Measurements from ENCODE around the gene SYNE3. TPM values are rescaled to one million over a fixed set of nuclear protein-coding genes. Genes with fewer than 3 reads are reported as not detected.
A peak's percentile ranks its signal among the peaks of the same experiment; 100 is the strongest.

SYNE3 gene
- total RNA-seq, 4 donors from 2014 or later = 14.4 to 18.7 (median 16.6) TPM

- Histone ChIP-seq H3K4me3 (no peak overlapping the region), H3K36me3 (no peaks in the 10 kb centered on the region), H3K4me1 (peaks cover 35 to 87% (median 77%) of the 10 kb centered on the region in 4 donors), H3K27me3 (peaks cover 0 to 10% (median 1%) of the 10 kb centered on the region in 4 donors), H3K9me3 (no peaks in the 10 kb centered on the region), H3K27ac (replicated peaks in 1 of 4) (peak overlapping the region; percentile 62 to 73 (median 68))
- WGBS = 93% methylated on average over 3 of the region's 9 CpGs
- DNase-seq (ENCODE audit: extremely low spot score) = no peak
- intact Hi-C loops (cut with DNase I) = no loop called here
- TF ChIP-seq POLR2AphosphoS5 (IDR thresholded peaks at IDR 0.05) (no peak), CTCF (IDR thresholded peaks at IDR 0.05) (no peak), EP300 (IDR thresholded peaks at IDR 0.05) (no peak), POLR2A (IDR thresholded peaks at IDR 0.05; ENCODE audit: low read depth) (no peak)
These were observed 35.6 kb downstream of the SYNE3 start for GRCh38 chr14:95480887-95481226.

GRCh38 chr14:95480109-95480886 is 36.2 kb downstream of the SYNE3 start:
- TF ChIP-seq CTCF (IDR thresholded peaks at IDR 0.05) = no peak
- no peak for TF ChIP-seq EP300 (IDR thresholded peaks at IDR 0.05)
- TF ChIP-seq POLR2AphosphoS5 (IDR thresholded peaks at IDR 0.05) = peak in 1 of 2 donors; percentile 40
- TF ChIP-seq POLR2A (IDR thresholded peaks at IDR 0.05; ENCODE audit: low read depth) = no peak
- Histone ChIP-seq H3K27me3 (peaks cover 0 to 6% (median 1%) of the 10 kb centered on the region in 4 donors), H3K36me3 (peaks cover 1 to 5% (median 4%) of the 10 kb centered on the region in 4 donors), H3K27ac (replicated peaks in 1 of 4) (peak overlapping the region; percentile 62 to 73 (median 68)), H3K4me3 (no peak overlapping the region), H3K4me1 (peaks cover 35 to 81% (median 72%) of the 10 kb centered on the region in 4 donors), H3K9me3 (no peaks in the 10 kb centered on the region)
- intact Hi-C loops (cut with DNase I) = no loop called here
- 75% methylated on average over 11 of the region's 11 CpGs for WGBS
- DNase-seq (ENCODE audit: extremely low spot score) = no peak

- 97% methylated on average over 4 of the region's 4 CpGs for WGBS
These were observed 37.0 kb downstream of the SYNE3 start for GRCh38 chr14:95479494-95479893.

GRCh38 chr14:95478818-95479217 is 37.6 kb downstream of the SYNE3 start:
- Histone ChIP-seq H3K27me3 (peaks cover 0 to 12% (median 1%) of the 10 kb centered on the region in 4 donors), H3K4me3 (no peak overlapping the region), H3K9me3 (no peaks in the 10 kb centered on the region), H3K4me1 (peaks cover 28 to 67% (median 60%) of the 10 kb centered on the region in 4 donors), H3K36me3 (peaks cover 9 to 20% (median 17%) of the 10 kb centered on the region in 4 donors), H3K27ac (replicated peaks in 1 of 4) (peak overlapping the region in 1 of 4 donors; percentile 34)
- WGBS = 94% methylated on average over 3 of the region's 4 CpGs
- TF ChIP-seq POLR2A (IDR thresholded peaks at IDR 0.05; ENCODE audit: low read depth) (no peak), CTCF (IDR thresholded peaks at IDR 0.05) (no peak), POLR2AphosphoS5 (IDR thresholded peaks at IDR 0.05) (no peak), EP300 (IDR thresholded peaks at IDR 0.05) (no peak)
- no peak for DNase-seq (ENCODE audit: extremely low spot score)
- intact Hi-C loops (cut with DNase I) = no loop called here

More at GRCh38 chr14:95479494-95479893, 37.0 kb downstream of the SYNE3 start:
- H3K9me3 ChIP-seq = no peaks in the 10 kb centered on the region
- H3K4me1 ChIP-seq = peaks cover 35 to 73% (median 66%) of the 10 kb centered on the region in 4 donors
- intact Hi-C loops (cut with DNase I) = no loop called here
- TF ChIP-seq EP300 (IDR thresholded peaks at IDR 0.05) (no peak), CTCF (IDR thresholded peaks at IDR 0.05) (no peak), POLR2AphosphoS5 (IDR thresholded peaks at IDR 0.05) (no peak), POLR2A (IDR thresholded peaks at IDR 0.05; ENCODE audit: low read depth) (no peak)
- H3K27ac ChIP-seq (replicated peaks in 1 of 4) = peak overlapping the region in 3 of 4 donors; percentile 25 to 37 (median 33)
- peaks cover 0 to 6% (median 1%) of the 10 kb centered on the region in 4 donors for H3K27me3 ChIP-seq
- H3K4me3 ChIP-seq = no peak overlapping the region
- H3K36me3 ChIP-seq = peaks cover 9 to 13% (median 12%) of the 10 kb centered on the region in 4 donors
- DNase-seq (ENCODE audit: extremely low spot score) = no peak
